HEK293T (cell line): ENCODE measurements around the gene DSG4.

Experiments used
- BHLHE40 ChIP-seq: fragments of 450-650 bp; IDR thresholded peaks from 2 replicates; pipeline ENCODE4 v1.6.1; 2016; ENCODE audit warnings: mild to moderate bottlenecking, moderate library complexity, borderline replicate concordance
- ELF4 ChIP-seq: fragments of 450-650 bp; IDR thresholded peaks from 2 replicates; pipeline ENCODE4 v1.6.1; 2017; ENCODE audit warnings: antibody characterized with exemption
- FOXK2 ChIP-seq: fragments of 450-650 bp; IDR thresholded peaks from 2 replicates; pipeline ENCODE4 v1.6.1; 2016; ENCODE audit warnings: mild to moderate bottlenecking
- FOXM1 ChIP-seq: fragments of 450-650 bp; IDR thresholded peaks from 2 replicates; pipeline ENCODE4 v1.6.1; 2017; ENCODE audit warnings: mild to moderate bottlenecking, borderline replicate concordance
- HDGF ChIP-seq: fragments of 450-650 bp; IDR thresholded peaks from 2 replicates; pipeline ENCODE4 v1.6.1; 2017; ENCODE audit warnings: antibody characterized with exemption, borderline replicate concordance
- PKNOX1 ChIP-seq: fragments of 450-650 bp; IDR thresholded peaks from 2 replicates; pipeline ENCODE4 v1.6.1; 2016
- SP1 ChIP-seq: fragments of 450-650 bp; IDR thresholded peaks from 2 replicates; pipeline ENCODE4 v1.6.1; 2017
- SUZ12 ChIP-seq: fragments of 450-650 bp; IDR thresholded peaks from 2 replicates; pipeline ENCODE4 v1.6.1; 2016; ENCODE audit warnings: mild to moderate bottlenecking
- TARDBP ChIP-seq: fragments of 450-650 bp; IDR thresholded peaks from 2 replicates; pipeline ENCODE4 v1.6.1; 2016
- ZNF384 ChIP-seq: fragments of 450-650 bp; IDR thresholded peaks from 2 replicates; pipeline ENCODE4 v1.6.1; 2016

DNA sequence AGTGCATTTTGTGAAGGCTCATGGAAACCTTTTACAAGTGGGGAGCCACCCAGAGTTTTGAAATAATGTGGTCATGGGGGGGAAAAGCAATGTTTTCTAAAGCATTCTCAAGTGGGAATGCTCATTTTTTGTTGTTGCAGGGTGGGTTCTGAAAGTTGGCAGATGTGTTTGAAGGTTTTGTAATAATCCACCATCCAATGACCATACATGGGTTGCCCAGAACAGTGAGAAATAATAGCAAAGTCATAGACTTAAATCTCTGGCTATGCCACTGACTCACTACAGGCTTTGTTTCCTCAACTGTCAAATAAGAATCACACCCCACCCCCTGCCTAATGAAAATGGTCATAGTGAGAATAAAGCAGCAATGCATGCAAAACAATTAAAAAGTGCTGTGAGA, 73.8 kb downstream of the DSG4 start:
- no peak for TF ChIP-seq TARDBP
- TF ChIP-seq ZNF384: no peak
- TF ChIP-seq SP1: no peak
- no peak for TF ChIP-seq FOXK2
- no peak for TF ChIP-seq BHLHE40
- TF ChIP-seq ELF4: no peak
- no peak for TF ChIP-seq PKNOX1
- no peak for TF ChIP-seq HDGF
- TF ChIP-seq FOXM1: no peak
- no peak for TF ChIP-seq SUZ12
